Activated CD8-positive, alpha-beta T cell treated with anti-CD3 and anti-CD28 coated beads for 36 hours (primary cell): ENCODE measurements around the gene VAV2. TPM values are rescaled to one million over a fixed set of nuclear protein-coding genes. Genes with fewer than 3 reads are reported as not detected.

Source experiments
- ATAC-seq: fragments of 200-7000 bp; cut with Tn5 transposase; one replicate; pipeline ENCODE4 v1.10.0; 2021; ENCODE audit warnings: mild to moderate bottlenecking, moderate library complexity
- CTCF ChIA-PET: fragments of 350-600 bp; sonication (Branson Sonifier 250); formaldehyde crosslinking; loops from one replicate; lab custom pipeline; 2021; ENCODE audit warnings: antibody characterized with exemption; lab: Charles Lee
- POLR2A ChIA-PET: fragments of 350-600 bp; sonication (Branson Sonifier 250); formaldehyde crosslinking; loops from one replicate; lab custom pipeline; 2021; ENCODE audit warnings: antibody characterized with exemption; lab: Charles Lee
- DNase-seq: peaks from one replicate; pipeline ENCODE4 v3.0.0-alpha.2; 2020
- H3K27ac Mint-ChIP-seq: one replicate; pipeline ENCODE4 v1.8.0; 2021; ENCODE audit warnings: mild to moderate bottlenecking, mixed read lengths
- H3K27me3 Mint-ChIP-seq: one replicate; pipeline ENCODE4 v1.8.0; 2021; ENCODE audit warnings: mixed read lengths
- H3K36me3 Mint-ChIP-seq: one replicate; pipeline ENCODE4 v1.8.0; 2021; ENCODE audit warnings: low read depth, mixed read lengths
- H3K4me1 Mint-ChIP-seq: one replicate; pipeline ENCODE4 v1.8.0; 2021; ENCODE audit warnings: low read depth, mixed read lengths
- H3K4me3 Mint-ChIP-seq: one replicate; pipeline ENCODE4 v1.8.0; 2021; ENCODE audit warnings: mild to moderate bottlenecking, moderate library complexity, mixed read lengths
- H3K9me3 Mint-ChIP-seq: one replicate; pipeline ENCODE4 v1.8.0; 2021; ENCODE audit warnings: mixed read lengths
- CTCF ChIP-seq: fragments of 200-600 bp; IDR thresholded peaks from one replicate; pipeline ENCODE4 v1.8.0; 2022; ENCODE audit warnings: antibody characterized with exemption, mild to moderate bottlenecking
- intact Hi-C: fragments of 100-400 bp; cut with micrococcal nuclease; formaldehyde crosslinking; loops from one replicate; pipeline ENCODE4 v1.10.0; 2022
- total RNA-seq, 2 experiments: library from RNA; stranded (reverse); gene quantifications; one replicate each; pipeline ENCODE4 v1.2.3, GENCODE V29; 2021

Gene VAV2
- total RNA-seq, 2 experiments from 2014 or later, result 5.1 to 5.4 TPM

GRCh38 chr9:133876144-133876543 is 116.0 kb downstream of the VAV2 start:
- ATAC-seq (no peak), DNase-seq (no peak)
- no peaks in the 10 kb centered on the region for H3K27me3 Mint-ChIP-seq
- H3K4me1 Mint-ChIP-seq, result peaks cover 4% of the 10 kb centered on the region
- ChIA-PET POLR2A (no interaction called here), CTCF (no interaction called here)
- H3K4me3 Mint-ChIP-seq, result no peak overlapping the region
- H3K36me3 Mint-ChIP-seq, result no peaks in the 10 kb centered on the region
- H3K27ac Mint-ChIP-seq, result no peak overlapping the region
- intact Hi-C loops, result no loop called here
- H3K9me3 Mint-ChIP-seq, result no peaks in the 10 kb centered on the region
- TF ChIP-seq CTCF, result no peak

- H3K27me3 Mint-ChIP-seq, result no peaks in the 10 kb centered on the region
- H3K9me3 Mint-ChIP-seq, result no peaks in the 10 kb centered on the region
- H3K4me1 Mint-ChIP-seq, result peaks cover 10% of the 10 kb centered on the region
- H3K27ac Mint-ChIP-seq, result no peak overlapping the region
- DNase-seq (no peak), ATAC-seq (no peak)
- no peak for TF ChIP-seq CTCF
- no peak overlapping the region for H3K4me3 Mint-ChIP-seq
- CTCF ChIA-PET, result no interaction called here
- no peaks in the 10 kb centered on the region for H3K36me3 Mint-ChIP-seq
- POLR2A ChIA-PET, result no interaction called here
- intact Hi-C loops, result no loop called here
Observed at GRCh38 chr9:133875131-133875530, 117.0 kb downstream of the VAV2 start.

- H3K27ac Mint-ChIP-seq, result no peak overlapping the region
- ChIA-PET CTCF (no interaction called here), POLR2A (no interaction called here)
- DNase-seq, result no peak
- peaks cover 14% of the 10 kb centered on the region for H3K4me1 Mint-ChIP-seq
- H3K4me3 Mint-ChIP-seq, result no peak overlapping the region
- intact Hi-C loops, result no loop called here
- no peak for TF ChIP-seq CTCF
- H3K27me3 Mint-ChIP-seq, result no peaks in the 10 kb centered on the region
- no peaks in the 10 kb centered on the region for H3K36me3 Mint-ChIP-seq
- no peaks in the 10 kb centered on the region for H3K9me3 Mint-ChIP-seq
- ATAC-seq, result no peak
Observed at GRCh38 chr9:133874659-133875058, 117.5 kb downstream of the VAV2 start.

- ATAC-seq, result no peak
- no peak for DNase-seq
- Mint-ChIP-seq H3K27me3 (no peaks in the 10 kb centered on the region), H3K4me1 (peaks cover 16% of the 10 kb centered on the region), H3K4me3 (no peak overlapping the region), H3K27ac (no peak overlapping the region), H3K36me3 (no peaks in the 10 kb centered on the region), H3K9me3 (no peaks in the 10 kb centered on the region)
- POLR2A ChIA-PET, result no interaction called here
- intact Hi-C loops, result no loop called here
- no peak for TF ChIP-seq CTCF
- CTCF ChIA-PET, result no interaction called here
Observed at GRCh38 chr9:133874060-133874657, 118.0 kb downstream of the VAV2 start.

GRCh38 chr9:133873461-133873891 is 118.6 kb downstream of the VAV2 start:
- Mint-ChIP-seq H3K27ac (no peak overlapping the region), H3K4me3 (no peak overlapping the region), H3K9me3 (no peaks in the 10 kb centered on the region), H3K27me3 (no peaks in the 10 kb centered on the region), H3K36me3 (no peaks in the 10 kb centered on the region), H3K4me1 (peaks cover 16% of the 10 kb centered on the region)
- ChIA-PET CTCF (no interaction called here), POLR2A (no interaction called here)
- intact Hi-C loops, result no loop called here
- TF ChIP-seq CTCF, result no peak
- ATAC-seq, result no peak
- no peak for DNase-seq
